ENCODE data around the gene APBA2. TPM values are rescaled to one million over a fixed set of nuclear protein-coding genes. Genes with fewer than 3 reads are reported as not detected.

Gene APBA2
- total and polyA plus RNA-seq, 8 donors: 0.45 to 13.3 (median 2.0) TPM; not detected in 1

GRCh38 chr15:28912422-28912821 is 26.6 kb downstream of the APBA2 start:
- Histone ChIP-seq H3K4me3 (no peak overlapping the region), H3K27ac (no peak overlapping the region), H3K4me1 (no peaks in the 10 kb centered on the region), H3K9me3 (no peaks in the 10 kb centered on the region), H3K36me3 (no peaks in the 10 kb centered on the region), H3K27me3 (peaks cover 0 to 9% (median 0%) of the 10 kb centered on the region in 3 donors)
- intact Hi-C loops (cut with DNase I; ENCODE audit: low total_unique reads): no loop called here
- DNase-seq: no peak
- TF ChIP-seq CTCF (IDR thresholded peaks at IDR 0.05): no peak
- TF ChIP-seq POLR2A (IDR thresholded peaks at IDR 0.05): no peak
- TF ChIP-seq EP300 (IDR thresholded peaks at IDR 0.05): no peak
- TF ChIP-seq POLR2AphosphoS5 (IDR thresholded peaks at IDR 0.05): no peak
- WGBS, 5 donors: 80 to 94% (median 88%) methylated on average over 2 of the region's 2 CpGs

- Histone ChIP-seq H3K4me1 (no peaks in the 10 kb centered on the region), H3K27me3 (peaks cover 0 to 16% (median 0%) of the 10 kb centered on the region in 3 donors), H3K36me3 (no peaks in the 10 kb centered on the region), H3K27ac (no peak overlapping the region), H3K4me3 (no peak overlapping the region), H3K9me3 (no peaks in the 10 kb centered on the region)
- intact Hi-C loops (cut with DNase I; ENCODE audit: low total_unique reads): no loop called here
- TF ChIP-seq POLR2A (IDR thresholded peaks at IDR 0.05): no peak
- no peak for TF ChIP-seq EP300 (IDR thresholded peaks at IDR 0.05)
- no peak for TF ChIP-seq CTCF (IDR thresholded peaks at IDR 0.05)
- TF ChIP-seq POLR2AphosphoS5 (IDR thresholded peaks at IDR 0.05): no peak
- 81 to 86% (median 84%) methylated on average over 8 to 9 of the region's 9 CpGs for WGBS, 5 donors
- no peak for DNase-seq
These were observed 27.5 kb downstream of the APBA2 start for GRCh38 chr15:28913171-28913765.

- H3K36me3 ChIP-seq: no peaks in the 10 kb centered on the region
- H3K27me3 ChIP-seq: peaks cover 0 to 22% (median 0%) of the 10 kb centered on the region in 3 donors
- TF ChIP-seq POLR2AphosphoS5 (IDR thresholded peaks at IDR 0.05): no peak
- TF ChIP-seq CTCF (IDR thresholded peaks at IDR 0.05): no peak
- TF ChIP-seq POLR2A (IDR thresholded peaks at IDR 0.05): no peak
- no peak for TF ChIP-seq EP300 (IDR thresholded peaks at IDR 0.05)
- 71 to 82% (median 80%) methylated on average over 3 of the region's 3 CpGs for WGBS, 5 donors
- no peak overlapping the region for H3K27ac ChIP-seq
- no peaks in the 10 kb centered on the region for H3K4me1 ChIP-seq
- H3K9me3 ChIP-seq: no peaks in the 10 kb centered on the region
- intact Hi-C loops (cut with DNase I; ENCODE audit: low total_unique reads): no loop called here
- no peak for DNase-seq
- no peak overlapping the region for H3K4me3 ChIP-seq
These were observed 28.3 kb downstream of the APBA2 start for GRCh38 chr15:28914046-28914445.

GRCh38 chr15:28914483-28915023 is 28.8 kb downstream of the APBA2 start:
- WGBS, 5 donors: 69 to 82% (median 76%) methylated on average over 15 to 18 of the region's 18 CpGs
- H3K4me3 ChIP-seq: no peak overlapping the region
- H3K4me1 ChIP-seq: no peaks in the 10 kb centered on the region
- H3K27ac ChIP-seq: no peak overlapping the region
- no peak for DNase-seq
- no peaks in the 10 kb centered on the region for H3K9me3 ChIP-seq
- no peak for TF ChIP-seq CTCF (IDR thresholded peaks at IDR 0.05)
- no peak for TF ChIP-seq EP300 (IDR thresholded peaks at IDR 0.05)
- no peak for TF ChIP-seq POLR2AphosphoS5 (IDR thresholded peaks at IDR 0.05)
- no peak for TF ChIP-seq POLR2A (IDR thresholded peaks at IDR 0.05)
- H3K27me3 ChIP-seq: peaks cover 0 to 27% (median 0%) of the 10 kb centered on the region in 3 donors
- no peaks in the 10 kb centered on the region for H3K36me3 ChIP-seq
- intact Hi-C loops (cut with DNase I; ENCODE audit: low total_unique reads): no loop called here

Data from stomach (tissue), 9 donors.